Fibroblast of pulmonary artery (primary cell): ENCODE measurements around the gene AAMDC.

Experiments
- DNase-seq: peaks from one replicate; pipeline ENCODE4 v3.0.0-alpha.2; 2010; ENCODE audit warnings: low read depth
- H3K4me3 ChIP-seq: replicated peaks from 2 replicates; pipeline ENCODE4 v1.5.1; 2011; ENCODE audit warnings: low read depth, mild to moderate bottlenecking, control low read depth, low read length, moderate library complexity
- TF ChIP-seq, protein P1 (sequence below): IDR thresholded peaks from 2 replicates; pipeline ENCODE4 v1.5.1; 2011; ENCODE audit warnings: mild to moderate bottlenecking, control low read depth, low read length, inconsistent platforms; ENCODE audit errors: missing control alignments

The AAMDC gene

DNA sequence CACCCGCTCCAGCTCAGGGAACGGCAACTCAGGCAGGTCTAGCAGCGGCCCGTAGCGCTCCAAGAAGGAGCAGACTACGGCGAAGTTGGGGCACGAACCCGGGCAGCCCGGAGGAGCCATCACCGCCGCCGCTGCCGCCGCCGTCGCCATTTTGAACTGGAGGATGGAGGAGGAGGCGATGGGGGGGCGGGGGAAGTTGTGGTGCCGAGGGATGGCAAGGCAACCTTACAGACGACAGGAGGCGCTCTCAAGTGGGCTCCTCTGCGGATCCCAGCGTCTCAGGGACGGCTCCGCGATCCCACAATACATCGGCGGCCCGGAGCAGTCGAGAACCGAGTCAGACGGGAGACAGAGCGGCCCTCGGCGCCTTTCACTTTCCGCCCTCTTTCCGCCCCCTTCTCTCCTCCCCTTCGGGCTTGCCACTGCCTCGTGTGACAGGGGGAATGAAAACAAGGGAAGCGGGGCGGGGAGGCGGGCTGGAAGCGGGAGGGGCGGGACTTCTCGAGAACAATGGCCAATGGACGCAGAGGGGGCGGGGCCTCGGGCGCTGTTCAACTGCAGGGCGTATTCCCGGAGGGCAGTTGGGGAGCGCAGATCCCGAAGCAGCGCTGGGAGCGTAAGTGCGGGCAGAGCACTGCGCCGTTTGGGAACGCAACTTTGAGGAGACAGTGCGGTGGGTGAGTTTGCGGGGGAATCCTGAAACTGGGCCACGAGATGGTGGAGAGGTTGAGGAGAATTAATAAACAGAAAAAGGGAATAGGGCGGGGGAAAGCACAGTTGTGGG lies at the start of gene AAMDC, which contains the start of gene RSF1:
TSS of gene AAMDC (plus strand) at position 580 of the 784 bp plus-strand sequence. CDS start 21,353 bp downstream, outside the sequence.
TSS of gene RSF1 (minus strand) at position 158 of the 784 bp plus-strand sequence. CDS start at position 150, 8 bp downstream.
- TF ChIP-seq, protein P1, sequence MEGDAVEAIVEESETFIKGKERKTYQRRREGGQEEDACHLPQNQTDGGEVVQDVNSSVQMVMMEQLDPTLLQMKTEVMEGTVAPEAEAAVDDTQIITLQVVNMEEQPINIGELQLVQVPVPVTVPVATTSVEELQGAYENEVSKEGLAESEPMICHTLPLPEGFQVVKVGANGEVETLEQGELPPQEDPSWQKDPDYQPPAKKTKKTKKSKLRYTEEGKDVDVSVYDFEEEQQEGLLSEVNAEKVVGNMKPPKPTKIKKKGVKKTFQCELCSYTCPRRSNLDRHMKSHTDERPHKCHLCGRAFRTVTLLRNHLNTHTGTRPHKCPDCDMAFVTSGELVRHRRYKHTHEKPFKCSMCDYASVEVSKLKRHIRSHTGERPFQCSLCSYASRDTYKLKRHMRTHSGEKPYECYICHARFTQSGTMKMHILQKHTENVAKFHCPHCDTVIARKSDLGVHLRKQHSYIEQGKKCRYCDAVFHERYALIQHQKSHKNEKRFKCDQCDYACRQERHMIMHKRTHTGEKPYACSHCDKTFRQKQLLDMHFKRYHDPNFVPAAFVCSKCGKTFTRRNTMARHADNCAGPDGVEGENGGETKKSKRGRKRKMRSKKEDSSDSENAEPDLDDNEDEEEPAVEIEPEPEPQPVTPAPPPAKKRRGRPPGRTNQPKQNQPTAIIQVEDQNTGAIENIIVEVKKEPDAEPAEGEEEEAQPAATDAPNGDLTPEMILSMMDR, result peak; percentile 72
- H3K4me3 ChIP-seq, result peak within 1 kb of the TSS; percentile 97

DNA sequence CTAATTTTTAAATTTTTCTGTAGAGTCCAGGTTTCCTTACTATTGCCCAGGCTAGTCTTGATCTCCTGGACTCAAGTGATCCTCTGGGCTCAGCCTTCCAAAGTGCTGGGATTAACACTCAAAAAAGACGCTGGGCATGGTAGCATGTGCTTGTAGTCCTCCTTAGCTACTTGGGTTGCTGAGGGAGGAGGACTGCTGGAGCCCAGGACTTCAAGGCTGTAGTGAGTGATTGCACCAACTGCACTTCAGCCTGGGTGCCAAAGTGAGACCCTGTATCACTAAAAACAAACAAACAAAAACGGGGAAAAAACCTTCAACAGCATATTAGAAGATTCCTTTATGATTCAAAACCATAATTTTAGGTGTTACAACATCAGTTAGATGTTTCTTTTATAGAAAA lies 45.0 kb upstream of the AAMDC start:
- DNase-seq, result no peak
- H3K4me3 ChIP-seq, result no peak overlapping the region
- TF ChIP-seq, protein P1, result no peak

More for the DNA sequence above, at the start of gene AAMDC, which contains the start of gene RSF1:
- peak; percentile 99 for DNase-seq

DNA sequence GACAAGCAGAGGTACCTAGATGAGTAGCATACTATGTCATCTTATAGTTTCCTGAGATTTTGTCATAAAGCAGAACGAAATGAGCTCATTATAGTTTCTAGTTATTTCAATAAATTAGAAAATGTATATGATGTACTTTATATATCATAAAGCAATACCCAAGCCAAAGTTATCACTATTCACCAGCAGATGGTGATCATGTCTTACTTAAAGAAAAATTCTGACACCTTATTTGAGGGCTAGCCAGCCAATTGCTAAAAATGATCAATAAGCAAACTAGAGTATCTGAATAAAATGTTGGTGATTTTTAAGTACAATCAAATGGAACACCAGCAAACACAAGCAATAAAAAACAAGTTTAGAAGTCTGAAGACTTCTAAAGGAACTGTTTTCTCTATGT lies 44.5 kb upstream of the AAMDC start:
- peak; percentile 34 for DNase-seq
- TF ChIP-seq, protein P1, result peak; percentile 31
- no peak overlapping the region for H3K4me3 ChIP-seq

DNA sequence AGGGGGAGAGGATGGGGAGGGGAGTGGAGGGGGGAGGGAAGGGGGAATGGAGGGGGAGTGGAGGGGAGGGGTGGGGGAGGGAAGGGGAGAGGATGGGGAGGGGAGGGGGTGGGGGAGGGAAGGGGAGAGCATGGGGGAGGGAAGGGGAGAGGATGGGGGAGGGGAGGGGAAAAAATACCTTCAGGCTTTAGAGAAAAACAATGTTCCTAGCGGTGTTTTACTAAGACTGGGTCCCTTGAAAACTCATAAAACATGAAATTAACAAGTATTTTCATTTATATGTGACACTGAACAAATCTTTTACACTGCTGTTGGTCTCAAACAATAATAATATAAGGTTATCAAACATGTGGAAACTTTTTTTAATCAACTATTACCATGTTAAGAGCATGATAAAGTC lies 42.8 kb upstream of the AAMDC start:
- no peak for DNase-seq
- TF ChIP-seq, protein P1, result no peak
- H3K4me3 ChIP-seq, result no peak overlapping the region

DNA sequence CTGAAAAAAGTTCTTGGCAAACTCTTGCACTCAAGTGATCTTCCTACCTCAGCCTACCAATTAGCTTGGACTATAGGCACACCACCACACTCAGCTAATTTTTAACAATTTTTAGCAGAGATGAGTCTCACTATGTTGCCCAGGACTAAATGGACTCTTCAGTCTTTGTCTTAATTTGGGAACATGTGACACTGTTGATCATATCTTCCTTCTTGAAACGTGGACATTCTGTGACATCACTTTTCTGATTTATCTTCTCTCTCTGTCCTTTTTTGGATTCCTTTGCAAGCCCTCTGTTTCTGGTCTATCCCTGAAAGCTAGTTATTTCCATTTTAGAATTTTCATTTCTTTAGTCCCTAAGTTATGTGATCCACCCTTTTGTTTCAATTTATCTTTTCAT lies 42.4 kb upstream of the AAMDC start:
- no peak for DNase-seq
- H3K4me3 ChIP-seq, result no peak overlapping the region
- TF ChIP-seq, protein P1, result no peak

DNA sequence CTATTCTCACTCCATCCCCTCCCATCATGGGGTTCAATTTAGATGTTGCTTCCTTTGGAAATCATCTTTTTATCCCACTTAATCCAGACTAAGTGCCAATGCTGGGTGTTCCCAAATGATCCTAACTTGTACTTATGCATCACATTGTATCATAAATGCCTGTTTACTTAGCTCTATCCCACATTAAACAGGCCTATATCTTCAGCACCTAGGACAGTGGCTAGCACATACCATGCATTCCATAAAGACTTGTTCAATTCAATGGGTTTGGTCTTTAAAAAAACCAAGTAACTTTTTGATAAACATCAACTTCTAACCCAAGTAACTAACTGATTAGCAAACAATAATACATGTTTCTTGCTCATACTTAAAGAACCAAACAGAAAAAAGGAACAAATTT lies 41.0 kb upstream of the AAMDC start:
- DNase-seq, result peak; percentile 66
- no peak overlapping the region for H3K4me3 ChIP-seq
- TF ChIP-seq, protein P1, result no peak
